ENCODE results near the gene GEMIN4. TPM values are rescaled to one million over a fixed set of nuclear protein-coding genes. Genes with fewer than 3 reads are reported as not detected.

GEMIN4 gene
- total and polyA plus RNA-seq, 10 of the 15 experiments (the other 5 are each of a cell fraction or from before 2014, with no cell fraction given): 2.4 to 55.6 (median 34.5) TPM

- ATAC-seq: peak; percentile 86
- H3K79me2 ChIP-seq (ENCODE audit: control insufficient read depth, insufficient read depth, low read length): no peaks in the 10 kb centered on the region
Measured at GRCh38 chr17:773467-774312, 21.6 kb upstream of the GEMIN4 start.

More at GRCh38 chr17:773467-774312, 21.6 kb upstream of the GEMIN4 start:
- DNase-seq (ENCODE audit: low read depth, low spot score): peak; percentile 51
- H3K4me3 ChIP-seq: peak overlapping the region; percentile 24; the same call in 1 of the 2 replicates
- peak overlapping the region; percentile 29; the same call in 1 of the 2 replicates for H2AFZ ChIP-seq (ENCODE audit: control insufficient read depth, low read depth, low read length)
- no TSS peak for BruUV-seq (replicated peaks)
- peak overlapping the region; percentile 34; the same call in 1 of the 2 replicates for H3K9ac ChIP-seq (ENCODE audit: control insufficient read depth, insufficient read depth, low read length)
- 70% methylated on average over 14 of the region's 14 CpGs for WGBS (ENCODE audit: insufficient coverage, insufficient replicate concordance, low lambda C conversion rate, missing lambda C conversion rate)
- peaks cover 10% of the 10 kb centered on the region for H3K4me1 ChIP-seq (ENCODE audit: control insufficient read depth, insufficient read depth, low read length)
- FAIRE-seq: no peak
- intact Hi-C loops (cut with micrococcal nuclease; ENCODE audit: unreplicated experiment): no loop called here
- no peaks in the 10 kb centered on the region for H4K20me1 ChIP-seq (ENCODE audit: control insufficient read depth, insufficient read depth)
- H3K4me2 ChIP-seq (ENCODE audit: control insufficient read depth, insufficient read depth): no peak overlapping the region; the same call in 1 of the 2 replicates
- RAD21 ChIA-PET (ENCODE audit: unreplicated experiment): no interaction called here
- no peaks in the 10 kb centered on the region for H3K27me3 ChIP-seq (replicated peaks in 1 of 2; ENCODE audit: control insufficient read depth in 2 of 2, insufficient read depth in 2 of 2, low read length in 1 of 2)
- TF ChIP-seq EED (IDR thresholded peaks at IDR 0.05; ENCODE audit: low read depth): peak; percentile 42; the same call in 1 of the 2 replicates
- peak; percentile 83 for TF ChIP-seq RUNX3 (IDR thresholded peaks at IDR 0.05; ENCODE audit: low read length)
- TF ChIP-seq CREB1 (IDR thresholded peaks at IDR 0.05; ENCODE audit: low read depth): 0 out of 2 replicates have a peak, but pooled peaks have one; percentile 28
- no peak for TF ChIP-seq ATF7 (IDR thresholded peaks at IDR 0.05; ENCODE audit: low read depth)
- TF ChIP-seq CHD2 (IDR thresholded peaks at IDR 0.05; ENCODE audit: borderline replicate concordance, low read depth, low read length): no peak
- no peak for TF ChIP-seq EP300 (IDR thresholded peaks at IDR 0.05; ENCODE audit: borderline replicate concordance in 1 of 2, control insufficient read depth in 1 of 2, low read depth in 2 of 2, low read length in 2 of 2)
- TF ChIP-seq IKZF2 (IDR thresholded peaks at IDR 0.05): peak in 1 of 2 experiments; percentile 40; a peak in 1 of 4 replicates
- no peak for TF ChIP-seq BRCA1 (IDR thresholded peaks at IDR 0.05; ENCODE audit: low read depth, low read length)
- TF ChIP-seq ESRRA (IDR thresholded peaks at IDR 0.05; ENCODE audit: low read length): no peak
- TF ChIP-seq RELA (IDR thresholded peaks at IDR 0.05; ENCODE audit: borderline replicate concordance, partially characterized antibody): peak; percentile 20
- no peak for TF ChIP-seq IRF5 (IDR thresholded peaks at IDR 0.05; ENCODE audit: borderline replicate concordance)
- TF ChIP-seq NR2F1 (conservative IDR thresholded peaks at IDR 0.05): no peak
- TF ChIP-seq IKZF1 (conservative IDR thresholded peaks at IDR 0.05): peak; percentile 73
- TF ChIP-seq ATF2 (IDR thresholded peaks at IDR 0.05; ENCODE audit: low read length): peak; percentile 23; the same call in 1 of the 2 replicates
- TF ChIP-seq FOXM1 (IDR thresholded peaks at IDR 0.05; ENCODE audit: low read depth, low read length): peak; percentile 44; the same call in 1 of the 2 replicates
- TF ChIP-seq TCF7 (IDR thresholded peaks at IDR 0.05; ENCODE audit: borderline replicate concordance): peak; percentile 47; the same call in 1 of the 2 replicates
- 0 out of 2 replicates have a peak, but pooled peaks have one; percentile 29 for TF ChIP-seq YY1 (IDR thresholded peaks at IDR 0.05; ENCODE audit: low read depth, low read length)
- TF ChIP-seq BHLHE40 (IDR thresholded peaks at IDR 0.05; ENCODE audit: borderline replicate concordance in 1 of 2, low read depth in 2 of 2, low read length in 1 of 2): 0 out of 4 replicates have a peak, but pooled peaks of 1 of the 2 experiments have one; percentile 9
- in situ Hi-C loops (cut with MboI): no loop called here
- POLR2A ChIA-PET: interaction anchor here (0.6 to 1.5 kb wide), 2 partner anchors 8 to 199 kb away, joined by 5 to 6 read pairs; partner anchors contain the start of genes GLOD4 and MRM3
- peak overlapping the region; percentile 70; the same call in 1 of the 2 replicates for H3K27ac ChIP-seq (ENCODE audit: control insufficient read depth, insufficient read depth)
- SMC1A ChIA-PET (ENCODE audit: uncharacterized antibody, unreplicated experiment): interaction anchor here (1.1 to 1.5 kb wide), 2 partner anchors 15 to 21 kb away, joined by 3 to 4 read pairs; partner anchors contain the start of gene GEMIN4
- no peaks in the 10 kb centered on the region for H3K9me3 ChIP-seq (replicated peaks; ENCODE audit: control insufficient read depth, insufficient read depth, low read length)
- CTCF ChIA-PET: interaction anchor here (0.6 to 1.5 kb wide), 2 partner anchors 106 to 207 kb away, joined by 3 to 4 read pairs; no protein-coding TSS in a partner anchor
- peaks cover 12 to 38% of the 10 kb centered on the region in 2 experiments for H3K36me3 ChIP-seq (ENCODE audit: control insufficient read depth in 2 of 2, insufficient read depth in 2 of 2, low read length in 1 of 2)
